Glutamatergic neuron (in vitro differentiated cells): ENCODE measurements around the gene ENTPD5. TPM values are rescaled to one million over a fixed set of nuclear protein-coding genes. Genes with fewer than 3 reads are reported as not detected.

Experiments used
- DNase-seq: peaks from one replicate; pipeline ENCODE4 v3.0.0; 2022
- H3K27ac Mint-ChIP-seq: one replicate; pipeline ENCODE4 v1.8.0; 2020; ENCODE audit warnings: mild to moderate bottlenecking, mixed read lengths, inconsistent platforms; ENCODE audit not compliant: unreplicated experiment
- H3K27me3 Mint-ChIP-seq: one replicate; pipeline ENCODE4 v1.8.0; 2020; ENCODE audit warnings: mild to moderate bottlenecking, moderate library complexity, mixed read lengths, inconsistent platforms; ENCODE audit not compliant: unreplicated experiment
- H3K36me3 Mint-ChIP-seq: one replicate; pipeline ENCODE4 v1.8.0; 2020; ENCODE audit warnings: mild to moderate bottlenecking, mixed read lengths, inconsistent platforms; ENCODE audit not compliant: unreplicated experiment
- H3K4me1 Mint-ChIP-seq: one replicate; pipeline ENCODE4 v1.8.0; 2020; ENCODE audit warnings: mild to moderate bottlenecking, low read depth, mixed read lengths, inconsistent platforms; ENCODE audit not compliant: unreplicated experiment
- H3K4me3 Mint-ChIP-seq: one replicate; pipeline ENCODE4 v1.8.0; 2020; ENCODE audit warnings: mild to moderate bottlenecking, mixed read lengths, inconsistent platforms; ENCODE audit not compliant: unreplicated experiment
- H3K9me3 Mint-ChIP-seq: one replicate; pipeline ENCODE4 v1.8.0; 2020; ENCODE audit warnings: mild to moderate bottlenecking, moderate library complexity, mixed read lengths, inconsistent platforms; ENCODE audit not compliant: unreplicated experiment
- CTCF ChIP-seq: fragments of 200-600 bp; sonication (generic); IDR thresholded peaks from one replicate; pipeline ENCODE4 v1.5.0; 2021; ENCODE audit not compliant: partially characterized antibody, unreplicated experiment
- total RNA-seq: library from RNA; stranded (reverse); fragmentation: NEBNext Ultra II Directional; extraction: Animal tissue kit (Norgen Biotek cat#: 25700); gene quantifications from one replicate; pipeline ENCODE4 v1.2.1, GENCODE V29; 2021; ENCODE audit not compliant: unreplicated experiment

The ENTPD5 gene
- total RNA-seq, 1 donor from 2014 or later, result 7.8 TPM

- Mint-ChIP-seq H3K9me3 (no peaks in the 10 kb centered on the region), H3K27me3 (no peaks in the 10 kb centered on the region), H3K4me1 (no peaks in the 10 kb centered on the region), H3K27ac (no peak overlapping the region), H3K4me3 (no peak overlapping the region), H3K36me3 (no peaks in the 10 kb centered on the region)
- DNase-seq, result no peak
- no peak for TF ChIP-seq CTCF
Observed at GRCh38 chr14:73961192-73961591, 57.9 kb downstream of the ENTPD5 start.

- H3K9me3 Mint-ChIP-seq, result no peaks in the 10 kb centered on the region
- H3K27me3 Mint-ChIP-seq, result no peaks in the 10 kb centered on the region
- no peak for DNase-seq
- no peak overlapping the region for H3K27ac Mint-ChIP-seq
- no peak for TF ChIP-seq CTCF
- no peak overlapping the region for H3K4me3 Mint-ChIP-seq
- no peaks in the 10 kb centered on the region for H3K36me3 Mint-ChIP-seq
- no peaks in the 10 kb centered on the region for H3K4me1 Mint-ChIP-seq
Observed at GRCh38 chr14:73958591-73958990, 60.5 kb downstream of the ENTPD5 start.

DNA sequence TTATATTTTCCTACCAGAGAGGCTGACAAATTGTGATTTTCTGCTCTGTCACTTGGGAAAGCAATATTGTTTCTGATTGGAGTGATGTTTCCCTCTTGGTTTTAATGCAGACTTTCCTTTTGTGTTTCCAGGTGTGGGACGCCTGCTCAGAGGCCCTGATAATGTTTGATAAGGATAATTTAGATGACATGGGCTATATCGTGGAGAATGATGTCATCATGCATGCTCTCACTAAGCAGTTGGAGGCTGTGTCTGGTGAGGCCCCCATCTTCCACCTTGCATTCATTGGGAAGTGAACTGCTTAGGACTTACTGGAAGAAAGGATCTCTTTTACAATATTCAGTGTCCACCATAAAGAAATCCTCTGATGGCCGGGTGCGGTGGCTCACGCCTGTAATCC is 63.4 kb downstream of the ENTPD5 start:
- H3K4me1 Mint-ChIP-seq, result peaks cover 3% of the 10 kb centered on the region
- H3K4me3 Mint-ChIP-seq, result no peak overlapping the region
- no peak for DNase-seq
- no peaks in the 10 kb centered on the region for H3K27me3 Mint-ChIP-seq
- H3K36me3 Mint-ChIP-seq, result no peaks in the 10 kb centered on the region
- no peak overlapping the region for H3K27ac Mint-ChIP-seq
- no peak for TF ChIP-seq CTCF
- peaks cover 3% of the 10 kb centered on the region for H3K9me3 Mint-ChIP-seq

DNA sequence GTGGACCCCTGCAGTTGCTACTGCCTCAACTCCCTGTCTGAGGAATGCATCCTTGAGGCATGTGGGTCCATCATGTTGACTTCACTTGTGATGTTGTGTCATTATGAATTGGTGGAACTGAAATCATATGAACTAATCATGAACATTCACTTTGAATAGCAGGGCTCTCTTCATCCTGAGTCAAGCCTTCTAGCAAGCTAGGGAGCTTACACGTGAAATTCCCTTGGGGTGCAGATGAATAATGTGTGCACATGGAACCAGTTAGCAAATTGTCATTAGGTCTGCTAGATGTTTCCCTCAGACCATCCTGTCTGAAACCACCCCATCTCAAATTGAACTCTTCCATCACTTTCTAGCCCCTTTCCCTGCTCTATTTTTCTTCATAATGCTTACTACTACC is 65.4 kb downstream of the ENTPD5 start:
- no peak overlapping the region for H3K27ac Mint-ChIP-seq
- H3K4me1 Mint-ChIP-seq, result peaks cover 3% of the 10 kb centered on the region
- no peaks in the 10 kb centered on the region for H3K27me3 Mint-ChIP-seq
- no peaks in the 10 kb centered on the region for H3K36me3 Mint-ChIP-seq
- no peak for TF ChIP-seq CTCF
- no peak for DNase-seq
- H3K9me3 Mint-ChIP-seq, result peaks cover 7% of the 10 kb centered on the region
- no peak overlapping the region for H3K4me3 Mint-ChIP-seq

- Mint-ChIP-seq H3K4me3 (peak within 1 kb of the TSS; percentile 94), H3K27ac (peak within 1 kb of the TSS; percentile 83), H3K27me3 (no peaks in the 10 kb centered on the region), H3K9me3 (peaks cover 7% of the 10 kb centered on the region), H3K4me1 (peaks cover 3% of the 10 kb centered on the region), H3K36me3 (no peaks in the 10 kb centered on the region)
- peak; percentile 89 for DNase-seq
- TF ChIP-seq CTCF, result no peak
Observed at GRCh38 chr14:73949752-73950734, 69.0 kb downstream of the ENTPD5 start, which contains the start of the genes COQ6 and FAM161B. TSS of gene COQ6 (plus strand) at chr14:73950302. CDS start at chr14:73950333, 31 bp downstream. TSS of gene FAM161B (minus strand) at chr14:73950094. CDS start at chr14:73950026, 68 bp downstream.
